HepG2 (cell line): ENCODE measurements around the gene TCN2. TPM values are rescaled to one million over a fixed set of nuclear protein-coding genes. Genes with fewer than 3 reads are reported as not detected.

Source experiments
- GTF2F1 ChIP-seq: fragments of 150-350 bp; IDR thresholded peaks from 2 replicates; pipeline ENCODE4 v1.6.1; 2014; ENCODE audit warnings: low read length
- HNF4A ChIP-seq: sonication (generic); formaldehyde crosslinking; IDR thresholded peaks from 2 replicates; pipeline ENCODE4 v1.4.0; 2020; ENCODE audit warnings: missing genetic modification reagents
- MED1 ChIP-seq: sonication (generic); formaldehyde crosslinking; IDR thresholded peaks from 2 replicates; pipeline ENCODE4 v1.4.0; 2020; ENCODE audit warnings: missing genetic modification reagents
- SETDB1 ChIP-seq: sonication (generic); formaldehyde crosslinking; IDR thresholded peaks from 2 replicates; pipeline ENCODE4 v1.5.1; 2020; ENCODE audit warnings: missing genetic modification reagents, mild to moderate bottlenecking, borderline replicate concordance
- SP4 ChIP-seq: sonication (generic); formaldehyde crosslinking; IDR thresholded peaks from 2 replicates; pipeline ENCODE4 v1.8.1; 2023; ENCODE audit warnings: mild to moderate bottlenecking, missing genetic modification reagents
- ZBTB3 ChIP-seq: sonication (generic); formaldehyde crosslinking; IDR thresholded peaks from 2 replicates; pipeline ENCODE4 v1.4.0; 2020; ENCODE audit warnings: low read depth, mild to moderate bottlenecking, moderate library complexity, missing genetic modification reagents, borderline replicate concordance
- ZNF563 ChIP-seq: sonication (generic); formaldehyde crosslinking; IDR thresholded peaks from 2 replicates; pipeline ENCODE4 v1.8.0; 2022; ENCODE audit warnings: mild to moderate bottlenecking, moderate library complexity, missing genetic modification reagents
- polyA plus RNA-seq, 8 experiments: library from polyadenylated mRNA; depleted of rRNA in 3 of 8; stranded (reverse) in 7 of 8; unstranded in 1 of 8; fragments of >200 nt; fragmentation: Illumina TruSeq in 4 of 8; extraction: Trizol in 4 of 8; gene quantifications; 2 replicates each; pipeline versions ENCODE4 v1.2.1 to v1.2.3, GENCODE V29; 2011 to 2016; ENCODE audit warnings: low read depth in 4 of 8, missing spikeins in 1 of 8, mixed read lengths in 1 of 8; ENCODE audit not compliant: insufficient read depth in 1 of 8
- total RNA-seq, 5 experiments: library from RNA; depleted of rRNA; stranded (reverse); fragments of >200 nt; fragmentation: Illumina TruSeq; extraction: Trizol; gene quantifications; 2 replicates each; pipeline ENCODE4 v1.2.3, GENCODE V29; 2016; ENCODE audit warnings: low read depth in 1 of 5
- TF ChIP-seq, protein P1 (sequence below): sonication (generic); formaldehyde crosslinking; IDR thresholded peaks from 2 replicates; pipeline ENCODE4 v1.4.0; 2020; ENCODE audit warnings: missing genetic modification reagents
- TF ChIP-seq, protein P2 (sequence below): IDR thresholded peaks from 2 replicates; pipeline ENCODE4 v1.6.1; 2016; ENCODE audit warnings: low read depth, missing genetic modification reagents, missing compliant biosample characterization
- TF ChIP-seq, protein P3 (sequence below): IDR thresholded peaks from 2 replicates; pipeline ENCODE4 v1.6.1; 2012; ENCODE audit warnings: low read length, improper control_type of control experiment
- TF ChIP-seq, protein P4 (sequence below): IDR thresholded peaks from 2 replicates; pipeline ENCODE4 v1.6.1; 2012; ENCODE audit warnings: inconsistent platforms

Gene TCN2
- total and polyA plus RNA-seq, 2 of the 13 experiments (the other 11 are each of a cell fraction or from before 2014, with no cell fraction given), result 0.29 to 0.31 TPM

DNA sequence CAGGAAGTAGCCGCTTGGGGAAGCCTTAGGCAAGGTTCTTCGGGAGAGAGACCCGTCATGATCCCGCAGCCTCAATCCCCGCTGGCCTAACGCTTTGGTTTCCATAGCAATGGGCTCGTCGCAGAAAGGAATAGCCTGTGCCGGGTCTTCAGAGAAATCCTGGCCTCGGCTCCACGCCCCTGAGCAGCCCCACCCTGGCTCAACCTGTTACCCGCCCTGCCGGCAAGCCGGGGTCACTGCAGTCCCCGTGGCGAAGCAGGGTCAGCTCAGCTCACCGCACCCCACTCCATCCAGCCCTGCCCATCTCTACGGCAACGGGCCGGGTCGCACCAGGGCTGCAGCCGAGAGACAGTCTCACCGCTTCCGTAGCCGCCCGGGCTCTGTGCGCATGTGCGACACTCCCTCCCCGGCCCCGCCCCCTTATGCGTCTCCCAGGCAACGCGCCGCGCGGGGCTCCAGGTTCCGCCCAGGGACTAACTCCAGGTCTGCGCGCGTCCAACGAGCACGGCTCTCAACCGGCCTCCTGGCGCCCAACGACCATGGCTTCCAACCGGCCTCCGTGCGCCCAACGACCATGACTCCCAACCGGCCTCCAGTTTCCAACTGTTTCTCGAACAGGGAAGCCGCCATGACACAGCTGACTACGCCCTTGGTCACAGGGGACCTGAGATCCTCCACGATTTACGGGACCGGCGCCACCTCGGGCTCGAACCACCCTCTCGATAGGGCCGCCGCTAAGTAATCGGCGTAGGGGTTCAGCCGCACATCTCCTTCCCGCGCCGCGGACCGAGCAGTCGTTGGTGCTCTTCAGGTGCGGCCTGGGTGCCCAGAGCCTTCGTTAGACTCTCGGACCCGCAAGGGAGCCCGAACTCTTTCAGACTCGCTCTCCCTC, 60.8 kb downstream of the TCN2 start, which contains the start of gene DUSP18 (continued):
- TF ChIP-seq, protein P1, sequence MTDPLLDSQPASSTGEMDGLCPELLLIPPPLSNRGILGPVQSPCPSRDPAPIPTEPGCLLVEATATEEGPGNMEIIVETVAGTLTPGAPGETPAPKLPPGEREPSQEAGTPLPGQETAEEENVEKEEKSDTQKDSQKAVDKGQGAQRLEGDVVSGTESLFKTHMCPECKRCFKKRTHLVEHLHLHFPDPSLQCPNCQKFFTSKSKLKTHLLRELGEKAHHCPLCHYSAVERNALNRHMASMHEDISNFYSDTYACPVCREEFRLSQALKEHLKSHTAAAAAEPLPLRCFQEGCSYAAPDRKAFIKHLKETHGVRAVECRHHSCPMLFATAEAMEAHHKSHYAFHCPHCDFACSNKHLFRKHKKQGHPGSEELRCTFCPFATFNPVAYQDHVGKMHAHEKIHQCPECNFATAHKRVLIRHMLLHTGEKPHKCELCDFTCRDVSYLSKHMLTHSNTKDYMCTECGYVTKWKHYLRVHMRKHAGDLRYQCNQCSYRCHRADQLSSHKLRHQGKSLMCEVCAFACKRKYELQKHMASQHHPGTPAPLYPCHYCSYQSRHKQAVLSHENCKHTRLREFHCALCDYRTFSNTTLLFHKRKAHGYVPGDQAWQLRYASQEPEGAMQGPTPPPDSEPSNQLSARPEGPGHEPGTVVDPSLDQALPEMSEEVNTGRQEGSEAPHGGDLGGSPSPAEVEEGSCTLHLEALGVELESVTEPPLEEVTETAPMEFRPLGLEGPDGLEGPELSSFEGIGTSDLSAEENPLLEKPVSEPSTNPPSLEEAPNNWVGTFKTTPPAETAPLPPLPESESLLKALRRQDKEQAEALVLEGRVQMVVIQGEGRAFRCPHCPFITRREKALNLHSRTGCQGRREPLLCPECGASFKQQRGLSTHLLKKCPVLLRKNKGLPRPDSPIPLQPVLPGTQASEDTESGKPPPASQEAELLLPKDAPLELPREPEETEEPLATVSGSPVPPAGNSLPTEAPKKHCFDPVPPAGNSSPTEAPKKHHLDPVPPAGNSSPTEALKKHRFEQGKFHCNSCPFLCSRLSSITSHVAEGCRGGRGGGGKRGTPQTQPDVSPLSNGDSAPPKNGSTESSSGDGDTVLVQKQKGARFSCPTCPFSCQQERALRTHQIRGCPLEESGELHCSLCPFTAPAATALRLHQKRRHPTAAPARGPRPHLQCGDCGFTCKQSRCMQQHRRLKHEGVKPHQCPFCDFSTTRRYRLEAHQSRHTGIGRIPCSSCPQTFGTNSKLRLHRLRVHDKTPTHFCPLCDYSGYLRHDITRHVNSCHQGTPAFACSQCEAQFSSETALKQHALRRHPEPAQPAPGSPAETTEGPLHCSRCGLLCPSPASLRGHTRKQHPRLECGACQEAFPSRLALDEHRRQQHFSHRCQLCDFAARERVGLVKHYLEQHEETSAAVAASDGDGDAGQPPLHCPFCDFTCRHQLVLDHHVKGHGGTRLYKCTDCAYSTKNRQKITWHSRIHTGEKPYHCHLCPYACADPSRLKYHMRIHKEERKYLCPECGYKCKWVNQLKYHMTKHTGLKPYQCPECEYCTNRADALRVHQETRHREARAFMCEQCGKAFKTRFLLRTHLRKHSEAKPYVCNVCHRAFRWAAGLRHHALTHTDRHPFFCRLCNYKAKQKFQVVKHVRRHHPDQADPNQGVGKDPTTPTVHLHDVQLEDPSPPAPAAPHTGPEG (CRISPR knock-in tag), result no peak
- TF ChIP-seq SETDB1 (CRISPR knock-in tag), result no peak
- TF ChIP-seq, protein P2, sequence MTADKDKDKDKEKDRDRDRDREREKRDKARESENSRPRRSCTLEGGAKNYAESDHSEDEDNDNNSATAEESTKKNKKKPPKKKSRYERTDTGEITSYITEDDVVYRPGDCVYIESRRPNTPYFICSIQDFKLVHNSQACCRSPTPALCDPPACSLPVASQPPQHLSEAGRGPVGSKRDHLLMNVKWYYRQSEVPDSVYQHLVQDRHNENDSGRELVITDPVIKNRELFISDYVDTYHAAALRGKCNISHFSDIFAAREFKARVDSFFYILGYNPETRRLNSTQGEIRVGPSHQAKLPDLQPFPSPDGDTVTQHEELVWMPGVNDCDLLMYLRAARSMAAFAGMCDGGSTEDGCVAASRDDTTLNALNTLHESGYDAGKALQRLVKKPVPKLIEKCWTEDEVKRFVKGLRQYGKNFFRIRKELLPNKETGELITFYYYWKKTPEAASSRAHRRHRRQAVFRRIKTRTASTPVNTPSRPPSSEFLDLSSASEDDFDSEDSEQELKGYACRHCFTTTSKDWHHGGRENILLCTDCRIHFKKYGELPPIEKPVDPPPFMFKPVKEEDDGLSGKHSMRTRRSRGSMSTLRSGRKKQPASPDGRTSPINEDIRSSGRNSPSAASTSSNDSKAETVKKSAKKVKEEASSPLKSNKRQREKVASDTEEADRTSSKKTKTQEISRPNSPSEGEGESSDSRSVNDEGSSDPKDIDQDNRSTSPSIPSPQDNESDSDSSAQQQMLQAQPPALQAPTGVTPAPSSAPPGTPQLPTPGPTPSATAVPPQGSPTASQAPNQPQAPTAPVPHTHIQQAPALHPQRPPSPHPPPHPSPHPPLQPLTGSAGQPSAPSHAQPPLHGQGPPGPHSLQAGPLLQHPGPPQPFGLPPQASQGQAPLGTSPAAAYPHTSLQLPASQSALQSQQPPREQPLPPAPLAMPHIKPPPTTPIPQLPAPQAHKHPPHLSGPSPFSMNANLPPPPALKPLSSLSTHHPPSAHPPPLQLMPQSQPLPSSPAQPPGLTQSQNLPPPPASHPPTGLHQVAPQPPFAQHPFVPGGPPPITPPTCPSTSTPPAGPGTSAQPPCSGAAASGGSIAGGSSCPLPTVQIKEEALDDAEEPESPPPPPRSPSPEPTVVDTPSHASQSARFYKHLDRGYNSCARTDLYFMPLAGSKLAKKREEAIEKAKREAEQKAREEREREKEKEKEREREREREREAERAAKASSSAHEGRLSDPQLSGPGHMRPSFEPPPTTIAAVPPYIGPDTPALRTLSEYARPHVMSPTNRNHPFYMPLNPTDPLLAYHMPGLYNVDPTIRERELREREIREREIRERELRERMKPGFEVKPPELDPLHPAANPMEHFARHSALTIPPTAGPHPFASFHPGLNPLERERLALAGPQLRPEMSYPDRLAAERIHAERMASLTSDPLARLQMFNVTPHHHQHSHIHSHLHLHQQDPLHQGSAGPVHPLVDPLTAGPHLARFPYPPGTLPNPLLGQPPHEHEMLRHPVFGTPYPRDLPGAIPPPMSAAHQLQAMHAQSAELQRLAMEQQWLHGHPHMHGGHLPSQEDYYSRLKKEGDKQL (CRISPR knock-in tag), result 0 out of 2 replicates have a peak, but pooled peaks have one; percentile 30
- TF ChIP-seq, protein P3, sequence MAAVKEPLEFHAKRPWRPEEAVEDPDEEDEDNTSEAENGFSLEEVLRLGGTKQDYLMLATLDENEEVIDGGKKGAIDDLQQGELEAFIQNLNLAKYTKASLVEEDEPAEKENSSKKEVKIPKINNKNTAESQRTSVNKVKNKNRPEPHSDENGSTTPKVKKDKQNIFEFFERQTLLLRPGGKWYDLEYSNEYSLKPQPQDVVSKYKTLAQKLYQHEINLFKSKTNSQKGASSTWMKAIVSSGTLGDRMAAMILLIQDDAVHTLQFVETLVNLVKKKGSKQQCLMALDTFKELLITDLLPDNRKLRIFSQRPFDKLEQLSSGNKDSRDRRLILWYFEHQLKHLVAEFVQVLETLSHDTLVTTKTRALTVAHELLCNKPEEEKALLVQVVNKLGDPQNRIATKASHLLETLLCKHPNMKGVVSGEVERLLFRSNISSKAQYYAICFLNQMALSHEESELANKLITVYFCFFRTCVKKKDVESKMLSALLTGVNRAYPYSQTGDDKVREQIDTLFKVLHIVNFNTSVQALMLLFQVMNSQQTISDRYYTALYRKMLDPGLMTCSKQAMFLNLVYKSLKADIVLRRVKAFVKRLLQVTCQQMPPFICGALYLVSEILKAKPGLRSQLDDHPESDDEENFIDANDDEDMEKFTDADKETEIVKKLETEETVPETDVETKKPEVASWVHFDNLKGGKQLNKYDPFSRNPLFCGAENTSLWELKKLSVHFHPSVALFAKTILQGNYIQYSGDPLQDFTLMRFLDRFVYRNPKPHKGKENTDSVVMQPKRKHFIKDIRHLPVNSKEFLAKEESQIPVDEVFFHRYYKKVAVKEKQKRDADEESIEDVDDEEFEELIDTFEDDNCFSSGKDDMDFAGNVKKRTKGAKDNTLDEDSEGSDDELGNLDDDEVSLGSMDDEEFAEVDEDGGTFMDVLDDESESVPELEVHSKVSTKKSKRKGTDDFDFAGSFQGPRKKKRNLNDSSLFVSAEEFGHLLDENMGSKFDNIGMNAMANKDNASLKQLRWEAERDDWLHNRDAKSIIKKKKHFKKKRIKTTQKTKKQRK, result no peak
- peak; percentile 6; the same call in 1 of the 2 replicates for TF ChIP-seq MED1
- TF ChIP-seq ZBTB3 (CRISPR knock-in tag), result no peak
- TF ChIP-seq GTF2F1, result no peak
- no peak for TF ChIP-seq HNF4A (CRISPR knock-in tag)
- TF ChIP-seq, protein P4, sequence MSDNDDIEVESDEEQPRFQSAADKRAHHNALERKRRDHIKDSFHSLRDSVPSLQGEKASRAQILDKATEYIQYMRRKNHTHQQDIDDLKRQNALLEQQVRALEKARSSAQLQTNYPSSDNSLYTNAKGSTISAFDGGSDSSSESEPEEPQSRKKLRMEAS, result 0 out of 2 replicates have a peak, but pooled peaks have one; percentile 20
- TF ChIP-seq ZNF563 (CRISPR knock-in tag), result no peak
- 0 out of 2 replicates have a peak, but pooled peaks have one; percentile 25 for TF ChIP-seq SP4 (CRISPR knock-in tag)
